ENCODE measurements around the gene NSD2.

NSD2 gene

GRCh38 chr4:1837069-1837468 is 34.1 kb upstream of the NSD2 start:
- H2BK5ac ChIP-seq (ENCODE audit: low read depth, low read length, poor library complexity), result no peak overlapping the region
- H3K9me3 ChIP-seq (ENCODE audit: insufficient read depth, low read depth, low read length), result no peaks in the 10 kb centered on the region
- no peak overlapping the region for H3K27ac ChIP-seq (ENCODE audit: low read depth, low read length)
- no CpG with 5 or more reads among the region's 10 CpGs for WGBS (ENCODE audit: extremely low coverage, insufficient coverage, insufficient read length)
- no peak overlapping the region for H2AFZ ChIP-seq (ENCODE audit: insufficient read depth, low read length, poor library complexity)
- no peak overlapping the region for H4K12ac ChIP-seq (ENCODE audit: low read depth, low read length)
- H3K4me2 ChIP-seq (ENCODE audit: low read length), result no peak overlapping the region
- no peaks in the 10 kb centered on the region for H3K27me3 ChIP-seq (ENCODE audit: insufficient read depth, low read length)
- H3K4me3 ChIP-seq (ENCODE audit: low read depth, low read length), result no peak overlapping the region
- no peak overlapping the region for H3K4ac ChIP-seq (ENCODE audit: low read depth, low read length)
- no peak overlapping the region for H4K91ac ChIP-seq (ENCODE audit: low read depth, low read length)
- H3K9ac ChIP-seq (ENCODE audit: low read length), result no peak overlapping the region
- no peak overlapping the region for H2BK120ac ChIP-seq (ENCODE audit: insufficient read depth, low read length, poor library complexity)
- H3K23ac ChIP-seq (ENCODE audit: low read length), result no peak overlapping the region
- no peak overlapping the region for H3K14ac ChIP-seq (ENCODE audit: low read length)
- H3K79me2 ChIP-seq (ENCODE audit: control insufficient read depth, insufficient read depth, low read length, poor library complexity), result no peaks in the 10 kb centered on the region
- H2BK12ac ChIP-seq (ENCODE audit: low read length), result no peak overlapping the region
- peaks cover 50 to 63% of the 10 kb centered on the region in 2 experiments for H3K36me3 ChIP-seq (ENCODE audit: control insufficient read depth in 1 of 2, insufficient read depth in 2 of 2, low read length in 2 of 2)
- H3K79me1 ChIP-seq (ENCODE audit: low read length), result no peaks in the 10 kb centered on the region
- H4K8ac ChIP-seq (ENCODE audit: low read depth, low read length), result no peak overlapping the region
- DNase-seq, result no peak
- no peak overlapping the region for H2AK5ac ChIP-seq (ENCODE audit: low read length)
- H3K4me1 ChIP-seq (ENCODE audit: control insufficient read depth in 1 of 2, insufficient read depth in 2 of 2, low read length in 2 of 2), result peaks cover 4 to 6% of the 10 kb centered on the region in 2 experiments
- peak overlapping the region; percentile 33 for H3K18ac ChIP-seq (ENCODE audit: low read length)

- H2AFZ ChIP-seq (ENCODE audit: insufficient read depth, low read length, poor library complexity), result no peak overlapping the region
- no peaks in the 10 kb centered on the region for H3K27me3 ChIP-seq (ENCODE audit: insufficient read depth, low read length)
- no peak overlapping the region for H2BK12ac ChIP-seq (ENCODE audit: low read length)
- no peak overlapping the region for H3K4ac ChIP-seq (ENCODE audit: low read depth, low read length)
- no peak overlapping the region for H2AK5ac ChIP-seq (ENCODE audit: low read length)
- H3K23ac ChIP-seq (ENCODE audit: low read length), result no peak overlapping the region
- no peak overlapping the region for H3K18ac ChIP-seq (ENCODE audit: low read length)
- H3K79me2 ChIP-seq (ENCODE audit: control insufficient read depth, insufficient read depth, low read length, poor library complexity), result no peaks in the 10 kb centered on the region
- peaks cover 37 to 54% of the 10 kb centered on the region in 2 experiments for H3K36me3 ChIP-seq (ENCODE audit: control insufficient read depth in 1 of 2, insufficient read depth in 2 of 2, low read length in 2 of 2)
- H3K4me3 ChIP-seq (ENCODE audit: low read depth, low read length), result no peak overlapping the region
- no peak overlapping the region for H2BK120ac ChIP-seq (ENCODE audit: insufficient read depth, low read length, poor library complexity)
- H3K14ac ChIP-seq (ENCODE audit: low read length), result no peak overlapping the region
- H3K79me1 ChIP-seq (ENCODE audit: low read length), result no peaks in the 10 kb centered on the region
- H3K9me3 ChIP-seq (ENCODE audit: insufficient read depth, low read depth, low read length), result no peaks in the 10 kb centered on the region
- H3K27ac ChIP-seq (ENCODE audit: low read depth, low read length), result no peak overlapping the region
- H3K4me1 ChIP-seq (ENCODE audit: control insufficient read depth in 1 of 2, insufficient read depth in 2 of 2, low read length in 2 of 2), result peaks cover 1 to 6% of the 10 kb centered on the region in 2 experiments
- no peak overlapping the region for H4K8ac ChIP-seq (ENCODE audit: low read depth, low read length)
- H4K12ac ChIP-seq (ENCODE audit: low read depth, low read length), result no peak overlapping the region
- H2BK5ac ChIP-seq (ENCODE audit: low read depth, low read length, poor library complexity), result no peak overlapping the region
- no peak overlapping the region for H3K9ac ChIP-seq (ENCODE audit: low read length)
- H4K91ac ChIP-seq (ENCODE audit: low read depth, low read length), result no peak overlapping the region
- no peak overlapping the region for H3K4me2 ChIP-seq (ENCODE audit: low read length)
- no CpG with 5 or more reads among the region's 7 CpGs for WGBS (ENCODE audit: extremely low coverage, insufficient coverage, insufficient read length)
- DNase-seq, result peak; percentile 51 to 65
These were observed 31.9 kb upstream of the NSD2 start for GRCh38 chr4:1839282-1839681.

- Histone ChIP-seq H3K23ac (ENCODE audit: low read length) (no peak overlapping the region), H3K79me1 (ENCODE audit: low read length) (no peaks in the 10 kb centered on the region), H2AK5ac (ENCODE audit: low read length) (no peak overlapping the region), H4K12ac (ENCODE audit: low read depth, low read length) (no peak overlapping the region), H3K4me2 (ENCODE audit: low read length) (no peak overlapping the region), H3K18ac (ENCODE audit: low read length) (no peak overlapping the region), H3K4ac (ENCODE audit: low read depth, low read length) (no peak overlapping the region), H3K9ac (ENCODE audit: low read length) (no peak overlapping the region), H3K27ac (ENCODE audit: low read depth, low read length) (no peak overlapping the region), H4K91ac (ENCODE audit: low read depth, low read length) (no peak overlapping the region), H3K4me3 (ENCODE audit: low read depth, low read length) (no peak overlapping the region), H2BK12ac (ENCODE audit: low read length) (no peak overlapping the region), H3K4me1 (ENCODE audit: control insufficient read depth in 1 of 2, insufficient read depth in 2 of 2, low read length in 2 of 2) (no peaks in the 10 kb centered on the region), H2BK120ac (ENCODE audit: insufficient read depth, low read length, poor library complexity) (no peak overlapping the region), H3K79me2 (ENCODE audit: control insufficient read depth, insufficient read depth, low read length, poor library complexity) (no peaks in the 10 kb centered on the region), H4K8ac (ENCODE audit: low read depth, low read length) (no peak overlapping the region), H2BK5ac (ENCODE audit: low read depth, low read length, poor library complexity) (no peak overlapping the region), H3K36me3 (ENCODE audit: control insufficient read depth in 1 of 2, insufficient read depth in 2 of 2, low read length in 2 of 2) (peaks cover 31 to 40% of the 10 kb centered on the region in 2 experiments), H3K27me3 (ENCODE audit: insufficient read depth, low read length) (no peaks in the 10 kb centered on the region), H3K14ac (ENCODE audit: low read length) (no peak overlapping the region), H2AFZ (ENCODE audit: insufficient read depth, low read length, poor library complexity) (no peak overlapping the region), H3K9me3 (ENCODE audit: insufficient read depth, low read depth, low read length) (no peaks in the 10 kb centered on the region)
- DNase-seq, result no peak
- WGBS (ENCODE audit: extremely low coverage, insufficient coverage, insufficient read length), result no CpG with 5 or more reads among the region's 31 CpGs
These were observed 29.8 kb upstream of the NSD2 start for GRCh38 chr4:1841201-1841886.

- H3K9ac ChIP-seq (ENCODE audit: low read length), result no peak overlapping the region
- H2BK12ac ChIP-seq (ENCODE audit: low read length), result no peak overlapping the region
- no peak overlapping the region for H2BK5ac ChIP-seq (ENCODE audit: low read depth, low read length, poor library complexity)
- H3K4me3 ChIP-seq (ENCODE audit: low read depth, low read length), result no peak overlapping the region
- no peak overlapping the region for H4K91ac ChIP-seq (ENCODE audit: low read depth, low read length)
- DNase-seq, result no peak
- H2BK120ac ChIP-seq (ENCODE audit: insufficient read depth, low read length, poor library complexity), result no peak overlapping the region
- no peaks in the 10 kb centered on the region for H3K79me2 ChIP-seq (ENCODE audit: control insufficient read depth, insufficient read depth, low read length, poor library complexity)
- H3K79me1 ChIP-seq (ENCODE audit: low read length), result no peaks in the 10 kb centered on the region
- H3K36me3 ChIP-seq (ENCODE audit: control insufficient read depth in 1 of 2, insufficient read depth in 2 of 2, low read length in 2 of 2), result peaks cover 27 to 36% of the 10 kb centered on the region in 2 experiments
- no peak overlapping the region for H2AFZ ChIP-seq (ENCODE audit: insufficient read depth, low read length, poor library complexity)
- WGBS (ENCODE audit: extremely low coverage, insufficient coverage, insufficient read length), result no CpG with 5 or more reads among the region's 9 CpGs
- H3K18ac ChIP-seq (ENCODE audit: low read length), result no peak overlapping the region
- no peak overlapping the region for H4K12ac ChIP-seq (ENCODE audit: low read depth, low read length)
- no peak overlapping the region for H3K23ac ChIP-seq (ENCODE audit: low read length)
- no peak overlapping the region for H2AK5ac ChIP-seq (ENCODE audit: low read length)
- no peaks in the 10 kb centered on the region for H3K4me1 ChIP-seq (ENCODE audit: control insufficient read depth in 1 of 2, insufficient read depth in 2 of 2, low read length in 2 of 2)
- no peak overlapping the region for H4K8ac ChIP-seq (ENCODE audit: low read depth, low read length)
- H3K4ac ChIP-seq (ENCODE audit: low read depth, low read length), result no peak overlapping the region
- H3K9me3 ChIP-seq (ENCODE audit: insufficient read depth, low read depth, low read length), result no peaks in the 10 kb centered on the region
- no peak overlapping the region for H3K14ac ChIP-seq (ENCODE audit: low read length)
- H3K4me2 ChIP-seq (ENCODE audit: low read length), result no peak overlapping the region
- H3K27me3 ChIP-seq (ENCODE audit: insufficient read depth, low read length), result no peaks in the 10 kb centered on the region
- no peak overlapping the region for H3K27ac ChIP-seq (ENCODE audit: low read depth, low read length)
These were observed 29.3 kb upstream of the NSD2 start for GRCh38 chr4:1841887-1842210.
